DND-41 (cell line): ENCODE data around the gene WDR12.

Experiments used
- CTCF ChIP-seq: IDR thresholded peaks from 2 replicates; pipeline ENCODE4 v1.5.1; 2012; ENCODE audit warnings: borderline replicate concordance, low read length, moderate library complexity, mild to moderate bottlenecking; ENCODE audit not compliant: poor library complexity, severe bottlenecking; ENCODE audit errors: extremely low read depth
- EZH2 ChIP-seq: IDR thresholded peaks from 3 replicates; pipeline ENCODE4 v1.6.1; 2012; ENCODE audit warnings: borderline replicate concordance, low read depth, mild to moderate bottlenecking, moderate library complexity, low read length, inconsistent platforms; ENCODE audit not compliant: severe bottlenecking

- no peak for TF ChIP-seq EZH2
- TF ChIP-seq CTCF, result no peak
Measured at GRCh38 chr2:202848813-202849212, 62.7 kb downstream of the WDR12 start.
